ENCODE results near the gene SETBP1.

Gene SETBP1

GRCh38 chr18:44945888-44946401 lies 265.3 kb downstream of the SETBP1 start:
- DNase-seq: peak; percentile 84

GRCh38 chr18:44946529-44947113 lies 265.9 kb downstream of the SETBP1 start:
- DNase-seq: peak; percentile 84

GRCh38 chr18:44949967-44950366 lies 269.3 kb downstream of the SETBP1 start:
- no peak for DNase-seq

GRCh38 chr18:44950685-44951195 lies 270.1 kb downstream of the SETBP1 start:
- DNase-seq: no peak

- DNase-seq: no peak
Observed at GRCh38 chr18:44951748-44952147, 271.1 kb downstream of the SETBP1 start.

GRCh38 chr18:44954257-44954656 lies 273.6 kb downstream of the SETBP1 start:
- no peak for DNase-seq

- no peak for DNase-seq
Observed at GRCh38 chr18:44955825-44956224, 275.1 kb downstream of the SETBP1 start.

GRCh38 chr18:44957025-44957424 lies 276.3 kb downstream of the SETBP1 start:
- DNase-seq: no peak

GRCh38 chr18:44957461-44957860 lies 276.8 kb downstream of the SETBP1 start:
- DNase-seq: peak; percentile 59

GRCh38 chr18:44958040-44958439 lies 277.4 kb downstream of the SETBP1 start:
- no peak for DNase-seq

- DNase-seq: no peak
Observed at GRCh38 chr18:44958455-44958854, 277.8 kb downstream of the SETBP1 start.

- no peak for DNase-seq
Observed at GRCh38 chr18:44959013-44959412, 278.3 kb downstream of the SETBP1 start.

- DNase-seq: no peak
Observed at GRCh38 chr18:44960580-44960979, 279.9 kb downstream of the SETBP1 start.

GRCh38 chr18:44961288-44961995 lies 280.8 kb downstream of the SETBP1 start:
- no peak for DNase-seq

- no peak for DNase-seq
Observed at GRCh38 chr18:44967599-44967998, 286.9 kb downstream of the SETBP1 start.

- no peak for DNase-seq
Observed at GRCh38 chr18:44968336-44968735, 287.6 kb downstream of the SETBP1 start.

GRCh38 chr18:44969214-44969795 lies 288.6 kb downstream of the SETBP1 start:
- DNase-seq: no peak

- DNase-seq: no peak
Observed at GRCh38 chr18:44973282-44973681, 292.6 kb downstream of the SETBP1 start.

- DNase-seq: no peak
Observed at GRCh38 chr18:44974174-44974573, 293.5 kb downstream of the SETBP1 start.

- DNase-seq: no peak
Observed at GRCh38 chr18:44977856-44978255, 297.2 kb downstream of the SETBP1 start.

- no peak for DNase-seq
Observed at GRCh38 chr18:44979748-44980147, 299.1 kb downstream of the SETBP1 start.

- DNase-seq: no peak
Observed at GRCh38 chr18:44981121-44981520, 300.4 kb downstream of the SETBP1 start.

GRCh38 chr18:44986933-44987332 lies 306.2 kb downstream of the SETBP1 start:
- DNase-seq: no peak

GRCh38 chr18:44987371-44987770 lies 306.7 kb downstream of the SETBP1 start:
- no peak for DNase-seq

Data from NCI-H2029 treated with DMSO at 0.1 percent for 48 hours (cell line).